Endothelial cell (in vitro differentiated cells): ENCODE results near the gene C9orf72. TPM values are rescaled to one million over a fixed set of nuclear protein-coding genes. Genes with fewer than 3 reads are reported as not detected.

Source experiments
- DNase-seq: peaks from one replicate; pipeline ENCODE4 v3.0.0; 2021; ENCODE audit warnings: low spot score
- H3K27ac Mint-ChIP-seq: one replicate; pipeline ENCODE4 v1.8.0; 2021; ENCODE audit warnings: mixed read lengths, inconsistent platforms; ENCODE audit not compliant: unreplicated experiment
- H3K27me3 Mint-ChIP-seq: one replicate; pipeline ENCODE4 v1.8.0; 2021; ENCODE audit warnings: mild to moderate bottlenecking, moderate library complexity, mixed read lengths, inconsistent platforms; ENCODE audit not compliant: unreplicated experiment
- H3K36me3 Mint-ChIP-seq: one replicate; pipeline ENCODE4 v1.8.0; 2021; ENCODE audit warnings: mild to moderate bottlenecking, low read depth, mixed read lengths, inconsistent platforms; ENCODE audit not compliant: unreplicated experiment
- H3K4me1 Mint-ChIP-seq: one replicate; pipeline ENCODE4 v1.8.0; 2021; ENCODE audit warnings: mild to moderate bottlenecking, mixed read lengths, inconsistent platforms; ENCODE audit not compliant: unreplicated experiment
- H3K4me3 Mint-ChIP-seq: one replicate; pipeline ENCODE4 v1.8.0; 2021; ENCODE audit warnings: mild to moderate bottlenecking, mixed read lengths, inconsistent platforms; ENCODE audit not compliant: unreplicated experiment
- H3K9me3 Mint-ChIP-seq: one replicate; pipeline ENCODE4 v1.8.0; 2021; ENCODE audit warnings: mixed read lengths, inconsistent platforms; ENCODE audit not compliant: unreplicated experiment
- CTCF ChIP-seq: fragments of 200-600 bp; sonication (generic); IDR thresholded peaks from one replicate; pipeline ENCODE4 v1.5.0; 2021; ENCODE audit warnings: antibody characterized with exemption; ENCODE audit not compliant: unreplicated experiment
- total RNA-seq: library from RNA; stranded (reverse); fragmentation: NEBNext Ultra II Directional; extraction: Animal tissue kit (Norgen Biotek cat#: 25700); gene quantifications from one replicate; pipeline ENCODE4 v1.2.1, GENCODE V29; 2021; ENCODE audit not compliant: unreplicated experiment

Gene C9orf72
- total RNA-seq, 1 donor from 2014 or later: 14.7 TPM

- H3K27ac Mint-ChIP-seq: no peak overlapping the region
- H3K36me3 Mint-ChIP-seq: no peaks in the 10 kb centered on the region
- no peak for DNase-seq
- no peaks in the 10 kb centered on the region for H3K9me3 Mint-ChIP-seq
- H3K4me1 Mint-ChIP-seq: peaks cover 22% of the 10 kb centered on the region
- H3K27me3 Mint-ChIP-seq: no peaks in the 10 kb centered on the region
- TF ChIP-seq CTCF: no peak
- no peak overlapping the region for H3K4me3 Mint-ChIP-seq
These were observed 35.5 kb downstream of the C9orf72 start for GRCh38 chr9:27537756-27538155.

DNA sequence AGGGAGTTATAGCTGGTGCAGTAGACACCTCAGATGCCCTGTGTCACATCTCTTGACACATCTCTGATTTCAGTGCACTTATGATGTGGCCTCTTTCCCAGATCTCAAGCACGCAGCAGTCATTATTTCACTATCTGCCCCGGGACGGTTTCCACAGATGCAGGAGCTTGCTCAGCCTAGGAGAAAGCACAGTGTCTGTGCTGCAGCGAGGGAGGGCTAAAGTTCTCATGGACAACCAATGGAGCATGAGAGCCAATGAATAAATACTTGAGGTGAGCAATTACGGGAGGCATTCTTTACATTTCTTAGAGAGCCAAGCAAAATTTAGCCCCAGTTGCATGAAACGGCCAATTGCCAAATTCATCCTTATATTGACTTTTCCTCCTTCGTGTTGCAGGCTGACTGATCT is 36.2 kb downstream of the C9orf72 start:
- Mint-ChIP-seq H3K4me1 (peaks cover 16% of the 10 kb centered on the region), H3K36me3 (no peaks in the 10 kb centered on the region), H3K27me3 (no peaks in the 10 kb centered on the region), H3K9me3 (no peaks in the 10 kb centered on the region), H3K27ac (no peak overlapping the region), H3K4me3 (no peak overlapping the region)
- TF ChIP-seq CTCF: no peak
- DNase-seq: no peak

DNA sequence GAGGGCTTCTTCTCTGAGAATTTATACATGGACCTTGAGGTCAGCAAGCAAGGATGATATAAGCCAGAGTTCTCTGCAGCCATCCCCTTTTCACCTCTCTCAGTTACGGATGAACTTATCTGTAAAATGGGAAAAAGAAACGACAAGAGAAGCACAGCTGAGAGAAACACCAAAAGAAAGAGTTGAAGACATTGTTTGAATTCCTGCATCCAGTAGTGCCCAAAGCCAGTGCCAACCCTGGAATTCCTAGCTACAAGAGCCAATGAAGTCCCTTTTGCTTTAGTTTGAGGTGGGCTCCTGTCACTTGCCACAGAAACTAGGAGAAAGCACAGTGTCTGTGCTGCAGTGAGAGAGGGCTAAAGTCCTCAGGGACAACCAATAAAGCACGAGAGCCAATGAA is 37.1 kb downstream of the C9orf72 start:
- Mint-ChIP-seq H3K27me3 (no peaks in the 10 kb centered on the region), H3K4me3 (no peak overlapping the region), H3K36me3 (no peaks in the 10 kb centered on the region), H3K9me3 (no peaks in the 10 kb centered on the region), H3K27ac (no peak overlapping the region), H3K4me1 (peaks cover 16% of the 10 kb centered on the region)
- TF ChIP-seq CTCF: no peak
- DNase-seq: no peak

GRCh38 chr9:27535701-27536118 is 37.6 kb downstream of the C9orf72 start:
- Mint-ChIP-seq H3K4me1 (peaks cover 16% of the 10 kb centered on the region), H3K27me3 (no peaks in the 10 kb centered on the region), H3K27ac (no peak overlapping the region), H3K9me3 (no peaks in the 10 kb centered on the region), H3K36me3 (no peaks in the 10 kb centered on the region), H3K4me3 (no peak overlapping the region)
- peak; percentile 22 for DNase-seq
- peak; percentile 32 for TF ChIP-seq CTCF

DNA sequence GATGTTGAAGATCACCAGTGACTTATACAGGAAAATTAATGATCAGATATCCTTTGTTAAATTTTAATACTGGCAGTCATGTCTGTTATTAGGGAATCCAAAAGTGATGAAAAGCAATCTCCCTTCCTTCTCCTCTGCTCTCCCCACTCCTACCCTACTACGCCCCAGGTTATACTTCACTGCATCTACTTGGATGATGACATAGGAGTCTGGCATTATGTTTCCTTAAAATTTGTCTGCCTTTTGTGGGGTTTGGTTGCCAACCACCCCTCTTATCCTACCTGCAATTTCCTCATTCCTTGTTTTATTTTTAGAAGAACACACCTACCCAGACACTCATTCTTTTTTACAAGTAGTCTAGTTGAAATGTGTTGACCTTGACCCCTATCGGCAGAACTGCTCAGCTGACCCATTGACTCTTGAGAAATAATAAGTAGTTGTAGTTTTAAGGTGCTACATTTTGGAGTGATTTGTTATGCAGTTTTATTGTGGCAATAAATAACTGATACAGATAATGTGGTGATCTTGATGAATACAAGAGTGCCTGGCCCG is 38.5 kb downstream of the C9orf72 start:
- H3K27me3 Mint-ChIP-seq: no peaks in the 10 kb centered on the region
- H3K9me3 Mint-ChIP-seq: no peaks in the 10 kb centered on the region
- no peak overlapping the region for H3K4me3 Mint-ChIP-seq
- no peak for DNase-seq
- H3K27ac Mint-ChIP-seq: no peak overlapping the region
- no peak for TF ChIP-seq CTCF
- no peaks in the 10 kb centered on the region for H3K36me3 Mint-ChIP-seq
- H3K4me1 Mint-ChIP-seq: peaks cover 16% of the 10 kb centered on the region
